Nephron progenitor cell (in vitro differentiated cells): ENCODE results near the gene ERN2.
A peak's percentile ranks its signal among the peaks of the same experiment; 100 is the strongest.

Experiments
- DNase-seq: peaks from one replicate; pipeline ENCODE4 v3.0.0; 2021
- H3K27ac Mint-ChIP-seq: 2 replicates; pipeline ENCODE4 v1.8.0; 2021; ENCODE audit warnings: mild to moderate bottlenecking, moderate library complexity, mixed read lengths
- H3K27me3 Mint-ChIP-seq: 2 replicates; pipeline ENCODE4 v1.8.0; 2021; ENCODE audit warnings: mild to moderate bottlenecking, low read depth, mixed read lengths; ENCODE audit not compliant: poor library complexity
- H3K36me3 Mint-ChIP-seq: 2 replicates; pipeline ENCODE4 v1.8.0; 2021; ENCODE audit warnings: low read depth, mixed read lengths
- H3K4me1 Mint-ChIP-seq: 2 replicates; pipeline ENCODE4 v1.8.0; 2021; ENCODE audit warnings: mixed read lengths
- H3K4me3 Mint-ChIP-seq: 2 replicates; pipeline ENCODE4 v1.8.0; 2021; ENCODE audit warnings: mild to moderate bottlenecking, moderate library complexity, mixed read lengths
- H3K9me3 Mint-ChIP-seq: 2 replicates; pipeline ENCODE4 v1.8.0; 2021; ENCODE audit warnings: mild to moderate bottlenecking, moderate library complexity, mixed read lengths
- TF ChIP-seq, protein P1 (sequence below): fragments of 200-600 bp; sonication (generic); IDR thresholded peaks from 2 replicates; pipeline ENCODE4 v1.5.0; 2021; ENCODE audit warnings: antibody characterized with exemption

Gene ERN2

DNA sequence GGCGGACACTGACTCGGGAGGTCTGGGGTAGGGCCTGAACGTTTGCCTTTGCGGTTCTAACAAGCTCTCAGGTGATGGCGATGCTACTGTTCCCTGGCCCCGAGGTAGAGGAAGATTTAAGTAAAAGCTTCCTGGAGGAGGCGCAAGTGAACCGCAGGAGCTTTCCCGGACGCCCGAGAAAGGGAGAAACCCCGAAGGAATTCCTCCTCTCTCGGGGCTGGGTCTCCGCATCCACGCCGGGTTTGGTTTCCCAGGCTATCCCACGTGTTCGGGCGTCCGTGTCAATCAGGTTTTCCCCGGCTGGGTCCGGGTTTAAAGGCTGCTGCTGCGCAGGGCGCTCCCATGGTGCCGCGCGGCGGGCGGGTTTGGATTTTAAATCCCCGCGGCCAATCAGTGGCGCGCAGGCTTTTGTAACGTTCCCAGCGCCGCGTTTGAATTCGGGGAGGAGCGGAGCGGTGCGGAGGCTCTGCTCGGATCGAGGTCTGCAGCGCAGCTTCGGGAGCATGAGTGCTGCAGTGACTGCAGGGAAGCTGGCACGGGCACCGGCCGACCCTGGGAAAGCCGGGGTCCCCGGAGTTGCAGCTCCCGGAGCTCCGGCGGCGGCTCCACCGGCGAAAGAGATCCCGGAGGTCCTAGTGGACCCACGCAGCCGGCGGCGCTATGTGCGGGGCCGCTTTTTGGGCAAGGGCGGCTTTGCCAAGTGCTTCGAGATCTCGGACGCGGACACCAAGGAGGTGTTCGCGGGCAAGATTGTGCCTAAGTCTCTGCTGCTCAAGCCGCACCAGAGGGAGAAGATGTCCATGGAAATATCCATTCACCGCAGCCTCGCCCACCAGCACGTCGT is 34.4 kb downstream of the ERN2 start, which contains the start of gene PLK1:
Gene PLK1, plus strand, starts transcription at position 460 of the 844 bp plus-strand sequence. Its CDS starts 44 bp downstream, at position 504.
- peak; percentile 88 for DNase-seq
- H3K4me3 Mint-ChIP-seq, result peak within 1 kb of the TSS; percentile 94
- no peaks in the 10 kb centered on the region for H3K9me3 Mint-ChIP-seq
- peaks cover 38% of the 10 kb centered on the region for H3K4me1 Mint-ChIP-seq
- peak within 1 kb of the TSS; percentile 89 for H3K27ac Mint-ChIP-seq
- TF ChIP-seq, protein P1, sequence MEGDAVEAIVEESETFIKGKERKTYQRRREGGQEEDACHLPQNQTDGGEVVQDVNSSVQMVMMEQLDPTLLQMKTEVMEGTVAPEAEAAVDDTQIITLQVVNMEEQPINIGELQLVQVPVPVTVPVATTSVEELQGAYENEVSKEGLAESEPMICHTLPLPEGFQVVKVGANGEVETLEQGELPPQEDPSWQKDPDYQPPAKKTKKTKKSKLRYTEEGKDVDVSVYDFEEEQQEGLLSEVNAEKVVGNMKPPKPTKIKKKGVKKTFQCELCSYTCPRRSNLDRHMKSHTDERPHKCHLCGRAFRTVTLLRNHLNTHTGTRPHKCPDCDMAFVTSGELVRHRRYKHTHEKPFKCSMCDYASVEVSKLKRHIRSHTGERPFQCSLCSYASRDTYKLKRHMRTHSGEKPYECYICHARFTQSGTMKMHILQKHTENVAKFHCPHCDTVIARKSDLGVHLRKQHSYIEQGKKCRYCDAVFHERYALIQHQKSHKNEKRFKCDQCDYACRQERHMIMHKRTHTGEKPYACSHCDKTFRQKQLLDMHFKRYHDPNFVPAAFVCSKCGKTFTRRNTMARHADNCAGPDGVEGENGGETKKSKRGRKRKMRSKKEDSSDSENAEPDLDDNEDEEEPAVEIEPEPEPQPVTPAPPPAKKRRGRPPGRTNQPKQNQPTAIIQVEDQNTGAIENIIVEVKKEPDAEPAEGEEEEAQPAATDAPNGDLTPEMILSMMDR, result no peak
- no peaks in the 10 kb centered on the region for H3K27me3 Mint-ChIP-seq
- H3K36me3 Mint-ChIP-seq, result peaks cover 36% of the 10 kb centered on the region

DNA sequence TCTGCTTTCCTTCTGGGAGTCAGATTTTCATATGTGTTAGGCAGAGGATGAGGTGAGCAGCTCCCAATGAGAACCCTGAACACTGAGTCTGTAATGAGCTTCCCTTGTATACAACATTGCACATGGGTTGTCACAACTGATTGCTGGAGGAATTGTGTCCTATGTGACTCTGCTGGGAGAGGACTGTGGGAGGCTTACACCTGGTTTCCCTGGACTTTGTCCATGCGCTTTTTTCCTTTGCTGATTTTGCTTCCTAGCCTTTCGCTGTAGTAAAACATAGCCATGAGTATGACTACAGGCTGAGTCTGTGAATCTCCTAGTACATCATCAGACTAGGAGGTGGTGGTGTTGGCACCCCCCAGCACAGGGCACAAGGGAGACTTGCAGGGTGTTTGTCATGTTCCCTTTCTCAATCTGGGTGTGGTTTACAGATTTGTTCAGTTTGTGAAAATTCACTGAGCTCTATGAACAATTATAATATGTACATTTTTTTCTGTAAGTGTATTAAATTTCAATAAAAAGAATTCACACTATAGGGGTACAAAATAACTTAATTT is 36.0 kb downstream of the ERN2 start:
- Mint-ChIP-seq H3K4me3 (peak overlapping the region; percentile 94), H3K9me3 (no peaks in the 10 kb centered on the region), H3K27me3 (no peaks in the 10 kb centered on the region), H3K4me1 (peaks cover 34% of the 10 kb centered on the region), H3K27ac (no peak overlapping the region), H3K36me3 (peaks cover 25% of the 10 kb centered on the region)
- TF ChIP-seq, protein P1, result no peak
- DNase-seq, result no peak

DNA sequence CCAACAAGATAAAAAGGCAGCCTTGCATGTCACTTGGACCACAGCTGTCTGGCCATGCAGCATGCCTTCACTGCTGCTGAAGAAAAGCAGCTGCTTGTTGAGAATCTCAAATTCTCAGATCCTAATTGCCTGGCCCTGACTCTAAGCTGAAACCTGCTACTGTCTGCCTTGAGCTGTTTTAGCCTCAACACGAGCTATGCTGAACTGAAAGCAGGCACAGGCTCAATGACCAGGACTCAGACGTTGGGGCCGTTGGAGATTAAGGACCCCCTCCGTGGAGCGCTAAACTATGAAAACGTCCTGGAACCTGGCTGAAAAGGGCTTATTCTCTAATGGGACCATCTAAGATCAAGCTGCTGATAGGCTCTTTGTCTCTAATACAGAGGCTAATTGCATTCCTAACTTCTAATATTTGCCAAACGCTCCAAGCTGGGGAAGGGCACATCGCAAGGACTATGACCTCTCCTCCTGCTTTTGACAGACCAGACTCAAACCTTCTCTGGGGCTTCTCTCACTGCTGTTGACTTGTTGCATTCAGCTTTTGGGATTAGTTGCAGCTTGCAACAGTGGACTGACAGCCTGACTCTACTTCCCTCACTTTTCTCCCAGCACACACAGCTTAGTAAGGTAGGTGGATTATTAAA is 38.9 kb downstream of the ERN2 start:
- Mint-ChIP-seq H3K27me3 (no peaks in the 10 kb centered on the region), H3K36me3 (peaks cover 36% of the 10 kb centered on the region), H3K9me3 (no peaks in the 10 kb centered on the region), H3K4me3 (no peak overlapping the region), H3K4me1 (peaks cover 5% of the 10 kb centered on the region), H3K27ac (no peak overlapping the region)
- no peak for DNase-seq
- TF ChIP-seq, protein P1, result no peak

DNA sequence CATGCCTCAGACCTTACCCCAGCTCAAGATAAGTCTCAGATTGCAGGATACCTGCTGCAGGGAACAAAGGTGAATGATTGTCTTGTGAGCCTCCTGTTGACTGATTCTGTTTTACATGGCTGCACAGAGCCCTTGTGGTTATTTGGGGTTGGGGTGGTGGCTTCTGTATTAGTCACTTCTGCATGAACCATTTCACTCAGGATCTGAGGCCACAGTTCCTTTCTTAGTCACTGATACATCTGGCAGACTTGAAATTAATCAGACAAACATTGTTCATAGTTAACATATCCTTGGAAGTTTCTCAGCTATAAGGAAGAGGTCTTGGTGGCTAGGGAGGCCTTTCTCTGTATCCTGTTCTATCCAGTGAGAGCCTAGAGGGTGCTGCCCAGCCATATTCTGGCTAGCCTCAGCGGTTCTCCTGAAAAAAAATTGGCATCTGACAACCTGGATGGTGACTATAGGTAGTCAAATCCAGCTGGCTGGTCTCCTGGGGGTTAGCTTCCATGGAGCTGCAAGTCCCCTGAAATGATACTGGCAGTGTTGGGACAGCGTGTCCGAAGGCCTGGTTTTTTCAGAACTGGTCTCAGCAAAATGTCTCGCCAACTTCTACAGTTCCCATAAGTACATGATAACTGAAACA is 42.8 kb downstream of the ERN2 start:
- Mint-ChIP-seq H3K4me3 (no peak overlapping the region), H3K27me3 (no peaks in the 10 kb centered on the region), H3K4me1 (no peaks in the 10 kb centered on the region), H3K9me3 (no peaks in the 10 kb centered on the region), H3K36me3 (peaks cover 65% of the 10 kb centered on the region), H3K27ac (no peak overlapping the region)
- TF ChIP-seq, protein P1, result no peak
- DNase-seq, result no peak

DNA sequence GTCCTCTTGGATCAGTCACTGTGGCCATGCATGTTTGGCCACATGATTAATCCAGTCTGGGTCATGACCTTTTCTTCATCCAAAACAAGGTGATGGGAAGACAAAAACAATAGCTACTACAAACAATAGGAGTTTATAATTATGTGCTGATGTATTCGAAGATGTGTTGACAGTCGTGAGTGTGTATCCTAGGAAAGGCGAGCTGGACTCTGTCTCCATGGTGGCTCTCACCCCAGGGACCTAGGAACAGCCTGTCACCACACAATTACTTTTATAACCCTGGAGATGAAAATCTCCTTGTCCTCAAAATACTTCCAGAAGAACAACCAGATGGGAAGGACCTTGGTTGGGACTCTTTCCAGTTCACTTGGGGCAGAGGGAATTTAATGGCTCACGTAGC is 44.1 kb downstream of the ERN2 start:
- TF ChIP-seq, protein P1, result no peak
- H3K27me3 Mint-ChIP-seq, result no peaks in the 10 kb centered on the region
- H3K9me3 Mint-ChIP-seq, result no peaks in the 10 kb centered on the region
- H3K4me1 Mint-ChIP-seq, result no peaks in the 10 kb centered on the region
- no peak overlapping the region for H3K27ac Mint-ChIP-seq
- DNase-seq, result no peak
- H3K4me3 Mint-ChIP-seq, result no peak overlapping the region
- peaks cover 62% of the 10 kb centered on the region for H3K36me3 Mint-ChIP-seq
